ENCODE data around the gene PKP1. TPM values are rescaled to one million over a fixed set of nuclear protein-coding genes. Genes with fewer than 3 reads are reported as not detected.

PKP1 gene
- total and polyA plus RNA-seq, 2 of the 4 experiments (the other 2 are of a cell fraction) = 0.18 to 0.36 TPM

- H2AK9ac ChIP-seq (replicated peaks; ENCODE audit: low read depth, low read length, poor library complexity) = no peak overlapping the region
- TF ChIP-seq MXI1 (IDR thresholded peaks at IDR 0.05; ENCODE audit: borderline replicate concordance, low read depth, low read length) (no peak), POLR2A (IDR thresholded peaks at IDR 0.05; ENCODE audit: low read depth, low read length) (no peak), NFE2L2 (IDR thresholded peaks at IDR 0.05; ENCODE audit: low read depth, low read length) (no peak), MAFK (IDR thresholded peaks at IDR 0.05; ENCODE audit: low read depth, low read length) (no peak), RCOR1 (IDR thresholded peaks at IDR 0.05; ENCODE audit: insufficient replicate concordance, low read length) (no peak), CEBPB (IDR thresholded peaks at IDR 0.05; ENCODE audit: low read depth, low read length) (no peak), RFX5 (IDR thresholded peaks at IDR 0.05; ENCODE audit: low read depth, low read length) (no peak), FOS (IDR thresholded peaks at IDR 0.05; ENCODE audit: low read depth, low read length) (no peak), MAZ (IDR thresholded peaks at IDR 0.05; ENCODE audit: borderline replicate concordance, low read depth, low read length) (no peak), CHD1 (IDR thresholded peaks at IDR 0.05; ENCODE audit: low read depth, low read length) (no peak), RAD21 (IDR thresholded peaks at IDR 0.05; ENCODE audit: low read length) (no peak), BHLHE40 (IDR thresholded peaks at IDR 0.05; ENCODE audit: low read depth, low read length) (no peak), SMC3 (IDR thresholded peaks at IDR 0.05; ENCODE audit: low read depth, low read length) (no peak), USF2 (IDR thresholded peaks at IDR 0.05; ENCODE audit: low read depth, low read length) (no peak)
- TF ChIP-seq, protein P1, sequence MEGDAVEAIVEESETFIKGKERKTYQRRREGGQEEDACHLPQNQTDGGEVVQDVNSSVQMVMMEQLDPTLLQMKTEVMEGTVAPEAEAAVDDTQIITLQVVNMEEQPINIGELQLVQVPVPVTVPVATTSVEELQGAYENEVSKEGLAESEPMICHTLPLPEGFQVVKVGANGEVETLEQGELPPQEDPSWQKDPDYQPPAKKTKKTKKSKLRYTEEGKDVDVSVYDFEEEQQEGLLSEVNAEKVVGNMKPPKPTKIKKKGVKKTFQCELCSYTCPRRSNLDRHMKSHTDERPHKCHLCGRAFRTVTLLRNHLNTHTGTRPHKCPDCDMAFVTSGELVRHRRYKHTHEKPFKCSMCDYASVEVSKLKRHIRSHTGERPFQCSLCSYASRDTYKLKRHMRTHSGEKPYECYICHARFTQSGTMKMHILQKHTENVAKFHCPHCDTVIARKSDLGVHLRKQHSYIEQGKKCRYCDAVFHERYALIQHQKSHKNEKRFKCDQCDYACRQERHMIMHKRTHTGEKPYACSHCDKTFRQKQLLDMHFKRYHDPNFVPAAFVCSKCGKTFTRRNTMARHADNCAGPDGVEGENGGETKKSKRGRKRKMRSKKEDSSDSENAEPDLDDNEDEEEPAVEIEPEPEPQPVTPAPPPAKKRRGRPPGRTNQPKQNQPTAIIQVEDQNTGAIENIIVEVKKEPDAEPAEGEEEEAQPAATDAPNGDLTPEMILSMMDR (conservative IDR thresholded peaks at IDR 0.05; ENCODE audit: low read depth, low read length) = no peak
- TF ChIP-seq, protein P2, sequence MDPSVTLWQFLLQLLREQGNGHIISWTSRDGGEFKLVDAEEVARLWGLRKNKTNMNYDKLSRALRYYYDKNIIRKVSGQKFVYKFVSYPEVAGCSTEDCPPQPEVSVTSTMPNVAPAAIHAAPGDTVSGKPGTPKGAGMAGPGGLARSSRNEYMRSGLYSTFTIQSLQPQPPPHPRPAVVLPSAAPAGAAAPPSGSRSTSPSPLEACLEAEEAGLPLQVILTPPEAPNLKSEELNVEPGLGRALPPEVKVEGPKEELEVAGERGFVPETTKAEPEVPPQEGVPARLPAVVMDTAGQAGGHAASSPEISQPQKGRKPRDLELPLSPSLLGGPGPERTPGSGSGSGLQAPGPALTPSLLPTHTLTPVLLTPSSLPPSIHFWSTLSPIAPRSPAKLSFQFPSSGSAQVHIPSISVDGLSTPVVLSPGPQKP (IDR thresholded peaks at IDR 0.05; ENCODE audit: borderline replicate concordance, low read depth, low read length) = no peak
- no peak overlapping the region for H3K23ac ChIP-seq (ENCODE audit: low read depth, low read length)
- H2BK5ac ChIP-seq (ENCODE audit: low read depth, low read length, poor library complexity, severe bottlenecking) = no peak overlapping the region
- intact Hi-C loops (cut with micrococcal nuclease) = no loop called here
- H2AFZ ChIP-seq (replicated peaks; ENCODE audit: low read length, poor library complexity) = no peak overlapping the region
- no peaks in the 10 kb centered on the region for H4K20me1 ChIP-seq (ENCODE audit: insufficient read depth, low read length)
- no peaks in the 10 kb centered on the region for H3K9me1 ChIP-seq (ENCODE audit: insufficient read depth, low read length)
- no peak overlapping the region for H3K56ac ChIP-seq (ENCODE audit: extremely low read depth, insufficient read depth, low read length)
- ChIA-PET POLR2A (ENCODE audit: unreplicated experiment) (no interaction called here), CTCF (no interaction called here)
- no peak overlapping the region for H3K18ac ChIP-seq (ENCODE audit: low read depth, low read length)
- ATAC-seq (ENCODE audit: low read depth) (no peak), DNase-seq (peak; percentile 13)
- no peak overlapping the region for H2BK20ac ChIP-seq (ENCODE audit: low read depth, low read length)
- in situ Hi-C loops (cut with MboI; ENCODE audit: low sequenced_read_pairs) = no loop called here
- no peaks in the 10 kb centered on the region for H3K4me1 ChIP-seq (ENCODE audit: control insufficient read depth, insufficient read depth, low read length)
- no peak overlapping the region for H4K8ac ChIP-seq (ENCODE audit: low read depth in 2 of 2, low read length in 2 of 2)
- H4K91ac ChIP-seq (ENCODE audit: insufficient read depth, low read depth, low read length) = no peak overlapping the region
- H2BK120ac ChIP-seq (ENCODE audit: low read depth, low read length) = no peak overlapping the region
- H3K4me2 ChIP-seq (ENCODE audit: low read depth, low read length) = no peak overlapping the region
- no peak overlapping the region for H3K9ac ChIP-seq (ENCODE audit: low read depth, low read length)
- no peak overlapping the region for H3K4me3 ChIP-seq (ENCODE audit: insufficient read depth, low read depth, low read length)
- H3K27me3 ChIP-seq (ENCODE audit: control insufficient read depth, insufficient read depth, low read length) = peaks cover 89% of the 10 kb centered on the region
- no peaks in the 10 kb centered on the region for H3K79me1 ChIP-seq (ENCODE audit: low read depth in 1 of 2, low read length in 2 of 2)
- H3K14ac ChIP-seq (replicated peaks; ENCODE audit: low read depth, low read length) = no peak overlapping the region
- no peak overlapping the region for H4K5ac ChIP-seq (ENCODE audit: low read depth, low read length)
- no peak overlapping the region for H3K27ac ChIP-seq (ENCODE audit: insufficient read depth, low read length)
- no peak overlapping the region for H2AK5ac ChIP-seq (ENCODE audit: low read depth, low read length)
- H3K4ac ChIP-seq (ENCODE audit: low read depth, low read length) = no peak overlapping the region
- dilution Hi-C loops (cut with HindIII; ENCODE audit: low sequenced_read_pairs, unreplicated experiment) = no loop called here
- no TSS peak for BruUV-seq (replicated peaks)
- no peaks in the 10 kb centered on the region for H3K36me3 ChIP-seq (ENCODE audit: control insufficient read depth, insufficient read depth, low read length)
- no CpG with 5 or more reads among the region's 4 CpGs for WGBS, 2 experiments (ENCODE audit: extremely low coverage in 2 of 2, insufficient read length in 1 of 2)
- no peak overlapping the region for H2BK15ac ChIP-seq (ENCODE audit: low read depth, low read length)
- H3K9me3 ChIP-seq (ENCODE audit: control insufficient read depth, insufficient read depth, low read length) = no peaks in the 10 kb centered on the region
These were observed 27.7 kb downstream of the PKP1 start for GRCh38 chr1:201310986-201311355.

All from IMR-90 (cell line).